Activated CD4-positive, CD25-positive, alpha-beta regulatory T cell (primary cell): ENCODE data around the gene PIK3R4.

Experiments used
- DNase-seq, 4 experiments: peaks; one replicate each; lab custom pipeline; 2025; lab: John Stamatoyannopoulos, UW

The PIK3R4 gene

DNA sequence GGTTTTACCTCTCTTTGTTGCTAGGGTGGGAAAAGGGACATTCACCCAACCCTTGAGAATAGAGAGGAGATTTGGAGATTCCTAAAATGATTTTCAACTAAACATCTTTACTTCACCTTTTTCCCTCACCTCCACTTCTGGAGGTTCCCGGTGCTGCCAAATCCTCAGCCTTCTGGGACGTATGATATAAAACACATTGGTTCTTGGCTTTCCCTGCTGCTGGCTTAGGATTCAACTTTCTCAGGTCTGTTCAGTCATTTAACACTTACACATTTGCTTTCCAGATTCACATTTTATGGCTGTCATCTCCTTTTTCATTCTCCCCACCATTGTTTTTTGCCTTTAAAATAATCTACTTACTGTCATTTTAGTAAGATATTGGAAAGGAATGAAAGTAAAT is 106.6 kb downstream of the PIK3R4 start:
- no peak for DNase-seq

DNA sequence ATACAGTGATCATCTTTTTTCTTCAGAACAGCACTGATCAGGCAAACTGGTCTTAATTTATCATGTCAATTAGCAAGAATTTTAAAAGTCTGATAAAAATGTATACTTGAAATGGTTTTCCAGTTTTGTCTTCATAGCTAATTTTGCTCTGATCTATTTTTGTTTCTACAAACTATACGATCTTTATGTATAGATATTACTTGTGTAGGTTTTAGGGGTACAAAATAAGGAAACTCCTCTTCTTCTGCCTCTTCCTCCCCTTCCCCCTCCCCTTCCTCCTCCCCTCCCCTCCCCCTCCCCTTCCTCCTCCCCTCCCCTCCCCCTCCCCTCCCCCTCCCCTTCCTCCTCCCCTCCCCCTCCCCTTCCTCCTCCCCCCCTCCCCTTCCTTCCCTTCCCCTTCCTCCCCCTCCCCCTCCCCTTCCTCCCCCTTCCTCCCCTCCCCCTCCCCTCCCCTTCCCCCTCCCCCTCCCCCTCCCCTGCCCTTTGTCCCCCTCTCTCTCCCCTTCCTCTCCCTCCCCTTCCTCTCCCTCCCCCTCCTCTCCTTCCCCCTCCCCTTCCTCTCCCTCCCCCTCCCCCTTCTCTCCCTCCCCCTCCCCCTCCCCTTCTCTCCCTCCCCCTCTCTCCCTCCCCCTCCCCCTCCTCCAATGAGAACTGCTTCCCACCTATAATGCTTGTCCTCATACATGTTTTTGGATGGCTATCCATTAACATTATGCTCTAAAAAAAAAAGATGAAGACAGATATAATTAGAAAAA is 110.0 kb downstream of the PIK3R4 start:
- DNase-seq, result no peak

DNA sequence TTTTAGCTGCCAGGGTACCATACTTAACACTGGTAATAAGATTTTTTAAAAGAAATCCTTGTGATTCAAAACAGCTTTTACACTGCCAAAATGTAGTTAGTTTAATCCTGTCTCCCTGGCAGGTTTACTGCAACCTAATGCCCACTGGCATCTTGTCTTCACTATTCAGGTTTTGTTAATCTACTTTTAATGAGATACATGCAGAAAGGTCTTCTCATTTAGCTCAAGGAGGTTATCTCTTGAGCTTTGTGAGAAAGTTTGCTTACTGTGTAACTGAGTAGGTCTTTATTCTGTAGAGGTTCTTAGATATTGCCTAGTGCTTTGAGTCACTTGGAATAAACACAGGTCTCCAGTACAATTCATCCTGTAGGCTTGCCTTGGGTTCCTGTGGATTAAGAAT is 110.7 kb downstream of the PIK3R4 start:
- DNase-seq, result no peak

DNA sequence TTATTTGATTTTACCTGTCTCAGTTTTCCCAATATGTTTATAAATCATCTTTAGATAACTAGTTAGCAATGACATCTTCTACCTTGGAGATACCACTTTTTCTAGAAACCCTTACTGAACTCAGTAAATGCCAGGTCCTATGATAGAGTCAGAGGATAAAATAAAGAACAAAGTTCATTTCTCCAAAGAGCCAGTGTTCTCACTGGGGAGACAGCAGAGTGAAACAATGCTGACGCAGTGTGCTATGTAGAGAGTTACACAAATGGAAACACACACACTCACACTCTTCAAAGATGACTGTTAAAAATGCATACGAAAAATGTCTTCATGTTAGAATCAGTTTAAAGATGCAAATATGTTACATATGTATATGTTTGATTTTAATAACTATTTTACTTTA is 111.3 kb downstream of the PIK3R4 start:
- no peak for DNase-seq
